ENCODE data around the gene ZBTB48.

Gene ZBTB48

GRCh38 chr1:6612641-6613360 lies 33.0 kb downstream of the ZBTB48 start:
- Histone ChIP-seq H3K4me3 (ENCODE audit: low read length) (peak overlapping the region; percentile 93), H3K27ac (ENCODE audit: low read depth, low read length) (peak overlapping the region; percentile 96), H3K9ac (ENCODE audit: low read length) (peak overlapping the region; percentile 66), H3K27me3 (ENCODE audit: control insufficient read depth, insufficient read depth, low read length) (no peaks in the 10 kb centered on the region), H3K4me1 (ENCODE audit: control insufficient read depth, insufficient read depth, low read length) (peaks cover 6% of the 10 kb centered on the region), H3K36me3 (ENCODE audit: control insufficient read depth, insufficient read depth, low read length) (no peaks in the 10 kb centered on the region)

- Histone ChIP-seq H3K36me3 (ENCODE audit: control insufficient read depth, insufficient read depth, low read length) (no peaks in the 10 kb centered on the region), H3K27ac (ENCODE audit: low read depth, low read length) (peak within 1 kb of the TSS; percentile 96), H3K9ac (ENCODE audit: low read length) (peak within 1 kb of the TSS; percentile 66), H3K27me3 (ENCODE audit: control insufficient read depth, insufficient read depth, low read length) (no peaks in the 10 kb centered on the region), H3K4me1 (ENCODE audit: control insufficient read depth, insufficient read depth, low read length) (peaks cover 6% of the 10 kb centered on the region), H3K4me3 (ENCODE audit: low read length) (peak within 1 kb of the TSS; percentile 93)
These were observed 33.7 kb downstream of the ZBTB48 start, which contains the start of gene PHF13 for GRCh38 chr1:6613361-6614018. Gene PHF13 (plus strand): TSS chr1:6613731. CDS start chr1:6614067, 336 bp downstream.

- Histone ChIP-seq H3K9ac (ENCODE audit: low read length) (peak overlapping the region; percentile 21), H3K4me1 (ENCODE audit: control insufficient read depth, insufficient read depth, low read length) (peaks cover 6% of the 10 kb centered on the region), H3K27me3 (ENCODE audit: control insufficient read depth, insufficient read depth, low read length) (no peaks in the 10 kb centered on the region), H3K36me3 (ENCODE audit: control insufficient read depth, insufficient read depth, low read length) (no peaks in the 10 kb centered on the region), H3K27ac (ENCODE audit: low read depth, low read length) (peak overlapping the region; percentile 92), H3K4me3 (ENCODE audit: low read length) (peak overlapping the region; percentile 75)
These were observed 34.5 kb downstream of the ZBTB48 start for GRCh38 chr1:6614019-6614928.

- Histone ChIP-seq H3K9ac (ENCODE audit: low read length) (no peak overlapping the region), H3K4me1 (ENCODE audit: control insufficient read depth, insufficient read depth, low read length) (peaks cover 4% of the 10 kb centered on the region), H3K27ac (ENCODE audit: low read depth, low read length) (peak overlapping the region; percentile 74)
These were observed 35.4 kb downstream of the ZBTB48 start for GRCh38 chr1:6614929-6615785.

GRCh38 chr1:6619045-6619444 lies 39.3 kb downstream of the ZBTB48 start:
- Histone ChIP-seq H3K9ac (ENCODE audit: low read length) (no peak overlapping the region), H3K4me1 (ENCODE audit: control insufficient read depth, insufficient read depth, low read length) (no peaks in the 10 kb centered on the region), H3K4me3 (ENCODE audit: low read length) (no peak overlapping the region), H3K27ac (ENCODE audit: low read depth, low read length) (no peak overlapping the region), H3K27me3 (ENCODE audit: control insufficient read depth, insufficient read depth, low read length) (no peaks in the 10 kb centered on the region), H3K36me3 (ENCODE audit: control insufficient read depth, insufficient read depth, low read length) (peaks cover 20% of the 10 kb centered on the region)

More at GRCh38 chr1:6614929-6615785, 35.4 kb downstream of the ZBTB48 start:
- Histone ChIP-seq H3K4me3 (ENCODE audit: low read length) (peak overlapping the region; percentile 41), H3K36me3 (ENCODE audit: control insufficient read depth, insufficient read depth, low read length) (peaks cover 5% of the 10 kb centered on the region), H3K27me3 (ENCODE audit: control insufficient read depth, insufficient read depth, low read length) (no peaks in the 10 kb centered on the region)

DNA sequence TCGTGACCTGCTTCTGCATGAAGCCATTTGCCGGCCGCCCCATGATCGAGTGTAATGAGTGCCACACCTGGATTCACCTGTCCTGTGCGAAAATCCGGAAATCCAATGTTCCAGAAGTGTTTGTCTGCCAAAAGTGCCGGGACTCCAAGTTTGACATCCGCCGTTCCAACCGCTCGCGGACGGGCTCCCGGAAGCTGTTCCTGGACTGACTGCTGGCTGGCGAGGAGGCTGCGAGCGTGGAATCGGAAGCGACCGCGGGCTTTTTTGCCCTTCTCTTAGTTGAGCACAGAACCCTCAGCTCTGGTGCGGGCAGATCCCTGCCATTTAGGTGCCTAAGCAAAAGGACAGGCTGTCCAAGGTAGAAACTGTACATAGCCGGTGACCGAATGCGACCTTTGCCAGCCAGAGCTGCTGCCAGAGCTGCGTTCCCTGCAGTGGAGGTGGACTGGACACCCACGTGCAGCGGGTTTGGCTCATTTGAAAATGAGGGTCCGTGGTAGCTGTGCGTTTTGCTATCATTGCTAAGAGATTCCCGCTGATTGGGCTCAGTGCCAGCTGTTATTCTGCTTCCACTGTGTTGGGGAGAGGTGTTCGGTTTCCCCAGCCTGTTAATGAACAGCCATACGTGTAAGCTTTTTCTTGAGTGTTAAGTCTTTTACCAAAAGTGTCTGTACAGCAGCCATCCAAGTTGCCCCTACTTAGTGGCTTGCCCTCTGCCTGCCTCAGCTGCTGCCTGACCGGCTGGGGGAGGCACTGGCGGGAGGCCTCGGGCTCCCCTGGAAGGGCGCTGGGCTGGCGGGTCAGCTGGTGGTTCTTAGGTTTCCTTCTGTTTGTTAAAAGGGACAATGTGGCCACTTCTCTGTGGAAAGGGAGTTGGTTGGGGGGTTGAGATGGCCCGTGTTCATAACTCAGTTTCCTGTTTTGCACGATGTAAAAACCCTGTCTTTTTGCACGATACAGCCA lies 41.9 kb downstream of the ZBTB48 start:
- Histone ChIP-seq H3K36me3 (ENCODE audit: control insufficient read depth, insufficient read depth, low read length) (peaks cover 20% of the 10 kb centered on the region), H3K27ac (ENCODE audit: low read depth, low read length) (no peak overlapping the region), H3K27me3 (ENCODE audit: control insufficient read depth, insufficient read depth, low read length) (no peaks in the 10 kb centered on the region), H3K4me1 (ENCODE audit: control insufficient read depth, insufficient read depth, low read length) (peaks cover 2% of the 10 kb centered on the region), H3K4me3 (ENCODE audit: low read length) (no peak overlapping the region), H3K9ac (ENCODE audit: low read length) (no peak overlapping the region)

DNA sequence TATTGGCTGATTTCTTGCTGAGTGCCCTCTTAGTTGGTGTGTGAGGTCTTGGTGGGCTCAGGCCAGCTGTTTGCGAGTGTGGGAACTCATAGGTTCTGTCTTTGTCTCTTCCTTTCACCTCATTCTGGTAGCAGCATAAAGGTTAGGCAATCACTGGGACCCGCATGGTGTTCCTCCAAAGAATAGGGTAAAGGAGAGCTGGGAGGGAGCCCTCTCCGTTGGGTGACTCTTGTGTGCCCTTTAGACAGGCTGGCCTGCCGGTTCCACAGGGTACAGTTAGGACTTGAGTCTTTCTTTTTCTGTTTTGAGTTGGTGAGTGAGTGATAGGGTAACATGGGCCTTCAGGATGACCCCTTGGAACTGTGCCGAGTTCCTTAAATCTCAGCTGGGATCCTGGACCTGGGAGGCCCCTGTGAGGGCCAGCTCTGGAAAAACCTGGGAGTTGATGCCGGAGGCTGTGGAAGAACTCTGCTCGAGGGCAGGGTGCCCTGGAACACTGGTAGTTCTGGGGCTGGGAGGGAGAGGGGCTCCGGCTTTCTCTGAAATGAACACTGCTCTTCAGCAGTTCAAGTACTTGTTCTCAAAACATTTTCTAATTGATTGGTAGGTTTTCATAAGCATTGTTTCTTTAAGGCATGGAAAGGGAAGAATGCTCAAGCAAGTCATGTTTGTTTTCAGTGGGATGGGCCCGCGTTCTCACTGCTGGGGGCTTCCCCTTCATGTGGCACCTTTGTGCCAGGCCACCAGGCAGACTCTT lies 42.8 kb downstream of the ZBTB48 start:
- Histone ChIP-seq H3K4me3 (ENCODE audit: low read length) (no peak overlapping the region), H3K9ac (ENCODE audit: low read length) (no peak overlapping the region), H3K36me3 (ENCODE audit: control insufficient read depth, insufficient read depth, low read length) (peaks cover 21% of the 10 kb centered on the region), H3K4me1 (ENCODE audit: control insufficient read depth, insufficient read depth, low read length) (peaks cover 2% of the 10 kb centered on the region), H3K27me3 (ENCODE audit: control insufficient read depth, insufficient read depth, low read length) (no peaks in the 10 kb centered on the region), H3K27ac (ENCODE audit: low read depth, low read length) (no peak overlapping the region)

- peaks cover 2% of the 10 kb centered on the region for H3K4me1 ChIP-seq (ENCODE audit: control insufficient read depth, insufficient read depth, low read length)
- no peak overlapping the region for H3K9ac ChIP-seq (ENCODE audit: low read length)
- no peak overlapping the region for H3K27ac ChIP-seq (ENCODE audit: low read depth, low read length)
These were observed 43.6 kb downstream of the ZBTB48 start for GRCh38 chr1:6623269-6623965.

GRCh38 chr1:6624710-6625583 lies 45.2 kb downstream of the ZBTB48 start, which contains the start of gene THAP3:
Gene THAP3 (plus strand): TSS chr1:6624868. CDS start chr1:6625219, 351 bp downstream.
- Histone ChIP-seq H3K4me1 (ENCODE audit: control insufficient read depth, insufficient read depth, low read length) (peaks cover 2% of the 10 kb centered on the region), H3K36me3 (ENCODE audit: control insufficient read depth, insufficient read depth, low read length) (peaks cover 30% of the 10 kb centered on the region), H3K27me3 (ENCODE audit: control insufficient read depth, insufficient read depth, low read length) (peaks cover 2% of the 10 kb centered on the region), H3K4me3 (ENCODE audit: low read length) (peak within 1 kb of the TSS; percentile 78), H3K9ac (ENCODE audit: low read length) (peak within 1 kb of the TSS; percentile 32), H3K27ac (ENCODE audit: low read depth, low read length) (peak within 1 kb of the TSS; percentile 81)

More at GRCh38 chr1:6623269-6623965, 43.6 kb downstream of the ZBTB48 start:
- Histone ChIP-seq H3K4me3 (ENCODE audit: low read length) (no peak overlapping the region), H3K27me3 (ENCODE audit: control insufficient read depth, insufficient read depth, low read length) (peaks cover 2% of the 10 kb centered on the region), H3K36me3 (ENCODE audit: control insufficient read depth, insufficient read depth, low read length) (peaks cover 26% of the 10 kb centered on the region)
